SK-N-SH treated with all-trans-retinoic acid at 6 μM for 48 hours (cell line): ENCODE results near the gene KATNIP.

Experiments
- ATAC-seq: fragments of 200-7000 bp; cut with Tn5 transposase; 3 replicates; pipeline ENCODE4 v1.9.1; 2020; ENCODE audit warnings: mild to moderate bottlenecking, moderate library complexity
- ARNTL ChIP-seq: fragments of 450-650 bp; formaldehyde crosslinking; IDR thresholded peaks from 2 replicates; pipeline ENCODE4 v1.5.0; 2020; ENCODE audit warnings: low read depth, mild to moderate bottlenecking, moderate library complexity, borderline replicate concordance
- BACH2 ChIP-seq: fragments of 250-450 bp; sonication (Bioruptor Pico); IDR thresholded peaks from 2 replicates; pipeline ENCODE4 v1.9.0; 2021; ENCODE audit warnings: mild to moderate bottlenecking, borderline replicate concordance
- CREB5 ChIP-seq: fragments of 250-450 bp; sonication (Bioruptor Pico); IDR thresholded peaks from 2 replicates; pipeline ENCODE4 v1.5.1; 2020; ENCODE audit warnings: low read depth, mild to moderate bottlenecking, moderate library complexity
- CSDC2 ChIP-seq: fragments of 250-450 bp; sonication (Bioruptor Pico); IDR thresholded peaks from 2 replicates; pipeline ENCODE4 v1.5.0; 2020; ENCODE audit warnings: mild to moderate bottlenecking, moderate library complexity
- ESRRG ChIP-seq: fragments of 250-450 bp; sonication (Bioruptor Pico); IDR thresholded peaks from 2 replicates; pipeline ENCODE4 v1.6.1; 2021; ENCODE audit warnings: mild to moderate bottlenecking
- ISL1 ChIP-seq: fragments of 250-450 bp; sonication (Bioruptor Pico); IDR thresholded peaks from 2 replicates; pipeline ENCODE4 v2.1.2; 2022; ENCODE audit warnings: mild to moderate bottlenecking, moderate library complexity
- PPARA ChIP-seq: fragments of 250-450 bp; sonication (Bioruptor Pico); IDR thresholded peaks from 2 replicates; pipeline ENCODE4 v1.5.0; 2020; ENCODE audit warnings: mild to moderate bottlenecking, borderline replicate concordance
- RARB ChIP-seq: fragments of 250-450 bp; sonication (Bioruptor Pico); IDR thresholded peaks from 2 replicates; pipeline ENCODE4 v1.8.0; 2021; ENCODE audit warnings: mild to moderate bottlenecking, moderate library complexity
- SNAI2 ChIP-seq: fragments of 250-450 bp; sonication (Bioruptor Pico); IDR thresholded peaks from 2 replicates; pipeline ENCODE4 v1.5.0; 2020; ENCODE audit warnings: mild to moderate bottlenecking, moderate library complexity
- TCF4 ChIP-seq: fragments of 250-450 bp; sonication (Bioruptor Pico); IDR thresholded peaks from 2 replicates; pipeline ENCODE4 v1.8.0; 2021; ENCODE audit warnings: mild to moderate bottlenecking, moderate library complexity, borderline replicate concordance
- TOX ChIP-seq: fragments of 250-450 bp; sonication (Bioruptor Pico); IDR thresholded peaks from 2 replicates; pipeline ENCODE4 v1.8.0; 2021; ENCODE audit warnings: mild to moderate bottlenecking, moderate library complexity, borderline replicate concordance
- ZC3H10 ChIP-seq: fragments of 250-450 bp; sonication (Bioruptor Pico); IDR thresholded peaks from 2 replicates; pipeline ENCODE4 v1.5.1; 2021; ENCODE audit warnings: mild to moderate bottlenecking, moderate library complexity
- ZFP3 ChIP-seq: fragments of 250-450 bp; sonication (Bioruptor Pico); IDR thresholded peaks from 2 replicates; pipeline ENCODE4 v1.5.0; 2020; ENCODE audit warnings: mild to moderate bottlenecking, moderate library complexity
- ZFP30 ChIP-seq: fragments of 450-650 bp; formaldehyde crosslinking; IDR thresholded peaks from 2 replicates; pipeline ENCODE4 v1.5.0; 2022; ENCODE audit warnings: mild to moderate bottlenecking, moderate library complexity
- ZNF565 ChIP-seq: fragments of 450-650 bp; formaldehyde crosslinking; conservative IDR thresholded peaks from 2 replicates; pipeline ENCODE4 v1.5.0; 2020; ENCODE audit warnings: low read depth, mild to moderate bottlenecking, moderate library complexity
- ZNF70 ChIP-seq: fragments of 450-650 bp; formaldehyde crosslinking; IDR thresholded peaks from 2 replicates; pipeline ENCODE4 v1.5.0; 2020; ENCODE audit warnings: mild to moderate bottlenecking, moderate library complexity
- TF ChIP-seq, protein P1 (sequence below): fragments of 250-450 bp; sonication (Bioruptor Pico); IDR thresholded peaks from 2 replicates; pipeline ENCODE4 v1.5.1; 2021; ENCODE audit warnings: mild to moderate bottlenecking, moderate library complexity
- TF ChIP-seq, protein P2 (sequence below): fragments of 250-450 bp; sonication (Bioruptor Pico); IDR thresholded peaks from 2 replicates; pipeline ENCODE4 v1.8.0; 2021; ENCODE audit warnings: low read depth, mild to moderate bottlenecking, moderate library complexity, borderline replicate concordance
- TF ChIP-seq, protein P3 (sequence below): fragments of 250-450 bp; sonication (Bioruptor Pico); IDR thresholded peaks from 2 replicates; pipeline ENCODE4 v1.8.0; 2020; ENCODE audit warnings: mild to moderate bottlenecking, moderate library complexity, borderline replicate concordance

Gene KATNIP

DNA sequence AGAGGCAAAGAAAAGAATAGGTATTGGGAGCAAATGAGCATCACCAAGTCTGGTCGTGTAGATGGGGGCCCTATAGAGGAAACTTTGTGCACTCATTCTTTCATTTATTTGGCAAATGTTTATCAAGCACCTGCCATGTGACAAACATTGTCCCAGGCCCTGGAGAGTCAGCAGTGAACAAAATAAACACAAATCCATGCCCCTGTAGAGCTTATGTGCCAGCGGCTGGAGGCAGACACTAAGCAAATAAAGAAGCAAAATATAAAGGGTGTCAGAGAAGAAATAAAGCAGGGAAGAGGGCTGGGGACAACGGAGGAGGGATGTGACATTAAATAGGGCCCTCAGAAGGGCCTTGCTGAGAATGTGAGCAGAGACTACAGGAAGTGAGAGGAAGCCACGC, 45.5 kb downstream of the KATNIP start (continued):
- no peak for TF ChIP-seq ZFP30 (CRISPR knock-in tag)

GRCh38 chr16:27595993-27596392, 46.0 kb downstream of the KATNIP start:
- ATAC-seq = no peak
- TF ChIP-seq, protein P1, sequence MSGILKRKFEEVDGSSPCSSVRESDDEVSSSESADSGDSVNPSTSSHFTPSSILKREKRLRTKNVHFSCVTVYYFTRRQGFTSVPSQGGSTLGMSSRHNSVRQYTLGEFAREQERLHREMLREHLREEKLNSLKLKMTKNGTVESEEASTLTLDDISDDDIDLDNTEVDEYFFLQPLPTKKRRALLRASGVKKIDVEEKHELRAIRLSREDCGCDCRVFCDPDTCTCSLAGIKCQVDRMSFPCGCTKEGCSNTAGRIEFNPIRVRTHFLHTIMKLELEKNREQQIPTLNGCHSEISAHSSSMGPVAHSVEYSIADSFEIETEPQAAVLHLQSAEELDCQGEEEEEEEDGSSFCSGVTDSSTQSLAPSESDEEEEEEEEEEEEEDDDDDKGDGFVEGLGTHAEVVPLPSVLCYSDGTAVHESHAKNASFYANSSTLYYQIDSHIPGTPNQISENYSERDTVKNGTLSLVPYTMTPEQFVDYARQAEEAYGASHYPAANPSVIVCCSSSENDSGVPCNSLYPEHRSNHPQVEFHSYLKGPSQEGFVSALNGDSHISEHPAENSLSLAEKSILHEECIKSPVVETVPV (CRISPR knock-in tag) = no peak
- TF ChIP-seq ZNF70 (CRISPR knock-in tag) (no peak), CREB5 (CRISPR knock-in tag) (no peak), ZNF565 (no peak), ZFP3 (CRISPR knock-in tag) (no peak)

DNA sequence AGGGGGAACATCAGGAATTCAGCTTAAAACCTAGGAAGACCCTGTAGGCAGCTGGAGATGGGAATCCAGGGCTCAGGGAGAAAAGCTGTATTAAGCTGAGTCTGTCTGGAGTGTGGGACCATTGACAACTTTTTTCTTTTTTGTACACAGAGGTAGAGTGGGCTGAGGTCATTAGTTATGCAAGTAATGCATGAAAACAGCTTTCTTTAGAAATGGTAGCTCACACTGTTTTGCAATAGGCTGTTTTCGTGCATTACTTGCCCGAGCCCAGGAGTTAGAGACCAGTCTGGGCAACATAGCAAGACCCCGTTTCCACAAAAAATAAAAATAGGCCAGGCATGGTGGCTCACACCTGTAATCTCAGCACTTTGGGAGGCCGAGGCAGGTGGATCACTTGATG, 46.5 kb downstream of the KATNIP start:
- no peak for ATAC-seq
- TF ChIP-seq TCF4 (CRISPR knock-in tag) (no peak), ISL1 (CRISPR knock-in tag) (no peak), PPARA (no peak), TOX (CRISPR knock-in tag) (no peak), ZFP30 (CRISPR knock-in tag) (no peak), ESRRG (CRISPR knock-in tag) (no peak), ZC3H10 (no peak)

DNA sequence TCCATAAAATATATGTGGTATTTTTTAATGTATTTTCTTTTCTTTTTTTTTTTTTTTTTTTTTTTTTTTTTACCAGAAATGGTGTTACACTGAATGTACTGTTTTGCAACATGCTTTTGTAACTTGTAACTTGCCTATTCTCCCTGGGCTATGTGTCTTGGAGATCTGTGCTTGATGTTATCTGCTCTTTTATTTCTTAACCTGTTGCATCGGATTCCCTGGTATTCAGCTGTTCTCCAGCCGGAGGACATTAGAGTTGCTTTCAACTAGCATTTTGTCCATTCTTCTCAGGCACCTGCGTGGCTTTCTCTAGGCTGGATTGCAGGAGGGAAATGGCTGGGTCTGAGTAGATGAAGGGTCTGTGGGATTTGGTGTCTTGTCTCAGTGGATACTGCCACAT, 47.4 kb downstream of the KATNIP start:
- TF ChIP-seq, protein P1 (CRISPR knock-in tag) = no peak
- no peak for TF ChIP-seq RARB (CRISPR knock-in tag)
- no peak for TF ChIP-seq CREB5 (CRISPR knock-in tag)
- TF ChIP-seq, protein P2, sequence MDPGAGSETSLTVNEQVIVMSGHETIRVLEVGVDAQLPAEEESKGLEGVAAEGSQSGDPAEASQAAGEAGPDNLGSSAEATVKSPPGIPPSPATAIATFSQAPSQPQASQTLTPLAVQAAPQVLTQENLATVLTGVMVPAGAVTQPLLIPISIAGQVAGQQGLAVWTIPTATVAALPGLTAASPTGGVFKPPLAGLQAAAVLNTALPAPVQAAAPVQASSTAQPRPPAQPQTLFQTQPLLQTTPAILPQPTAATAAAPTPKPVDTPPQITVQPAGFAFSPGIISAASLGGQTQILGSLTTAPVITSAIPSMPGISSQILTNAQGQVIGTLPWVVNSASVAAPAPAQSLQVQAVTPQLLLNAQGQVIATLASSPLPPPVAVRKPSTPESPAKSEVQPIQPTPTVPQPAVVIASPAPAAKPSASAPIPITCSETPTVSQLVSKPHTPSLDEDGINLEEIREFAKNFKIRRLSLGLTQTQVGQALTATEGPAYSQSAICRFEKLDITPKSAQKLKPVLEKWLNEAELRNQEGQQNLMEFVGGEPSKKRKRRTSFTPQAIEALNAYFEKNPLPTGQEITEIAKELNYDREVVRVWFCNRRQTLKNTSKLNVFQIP (CRISPR knock-in tag) = no peak
- TF ChIP-seq TOX (CRISPR knock-in tag) = no peak
- TF ChIP-seq BACH2 (CRISPR knock-in tag) = no peak
- TF ChIP-seq ESRRG (CRISPR knock-in tag) = no peak
- TF ChIP-seq PPARA = no peak
- no peak for TF ChIP-seq CSDC2
- TF ChIP-seq ZC3H10 = no peak
- TF ChIP-seq SNAI2 (CRISPR knock-in tag) = no peak
- TF ChIP-seq ARNTL (CRISPR knock-in tag) = no peak
- no peak for ATAC-seq

DNA sequence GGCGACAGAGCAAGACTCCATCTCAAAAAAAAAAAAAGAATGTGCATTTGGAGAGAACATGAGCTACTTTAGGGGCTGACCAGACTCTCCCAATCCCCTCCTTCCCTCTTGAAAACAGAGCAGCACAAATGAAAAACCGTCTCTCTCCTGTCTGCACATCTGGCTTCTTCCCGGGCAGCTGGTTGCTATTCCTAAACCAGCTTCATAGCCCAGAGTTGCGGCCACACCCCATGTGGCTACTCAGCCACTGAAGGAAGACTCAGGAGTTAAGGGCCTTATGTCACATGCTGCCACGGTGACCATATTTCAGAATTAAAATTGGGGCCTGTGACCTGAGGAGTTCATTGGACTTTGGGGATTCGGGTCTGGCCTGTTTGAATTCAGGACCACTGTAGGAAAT, 48.3 kb downstream of the KATNIP start:
- ATAC-seq = no peak
- TF ChIP-seq TOX (CRISPR knock-in tag) = no peak

DNA sequence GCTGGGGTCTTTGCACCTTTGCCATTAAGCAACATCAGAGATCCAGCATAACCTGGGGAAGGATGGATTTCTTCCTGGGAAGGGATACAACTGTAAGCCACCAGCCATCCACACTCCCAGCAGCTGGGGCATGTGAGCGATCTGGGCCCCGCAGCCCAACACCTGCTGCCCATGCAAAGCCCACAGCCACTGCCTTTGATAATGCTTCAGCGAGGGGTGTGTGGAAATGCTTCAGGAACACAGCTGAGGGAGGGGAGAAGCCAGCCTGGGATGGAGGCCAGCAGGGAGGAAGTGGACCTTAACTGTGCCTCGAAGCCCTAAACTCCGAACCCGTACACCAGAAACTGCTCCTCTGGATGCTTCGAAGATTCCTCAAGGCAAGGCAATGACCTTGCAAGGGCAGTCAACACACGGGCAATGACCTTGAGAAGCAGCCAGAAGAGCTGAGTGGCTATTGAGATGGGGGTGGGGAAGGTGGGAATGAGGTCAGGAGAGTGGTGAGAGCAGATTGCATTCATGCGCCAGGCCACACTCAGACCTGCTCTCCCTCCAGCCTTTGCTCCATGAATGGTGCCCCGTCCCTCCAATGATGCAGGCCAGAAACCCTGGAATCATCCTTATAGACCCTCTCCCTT, 49.1 kb downstream of the KATNIP start:
- no peak for ATAC-seq
- TF ChIP-seq PPARA (no peak), ESRRG (CRISPR knock-in tag) (no peak), SNAI2 (CRISPR knock-in tag) (no peak), TOX (CRISPR knock-in tag) (no peak), ISL1 (CRISPR knock-in tag) (no peak)
- TF ChIP-seq, protein P2 (CRISPR knock-in tag) = no peak
- TF ChIP-seq, protein P1 (CRISPR knock-in tag) = no peak
- TF ChIP-seq, protein P3, sequence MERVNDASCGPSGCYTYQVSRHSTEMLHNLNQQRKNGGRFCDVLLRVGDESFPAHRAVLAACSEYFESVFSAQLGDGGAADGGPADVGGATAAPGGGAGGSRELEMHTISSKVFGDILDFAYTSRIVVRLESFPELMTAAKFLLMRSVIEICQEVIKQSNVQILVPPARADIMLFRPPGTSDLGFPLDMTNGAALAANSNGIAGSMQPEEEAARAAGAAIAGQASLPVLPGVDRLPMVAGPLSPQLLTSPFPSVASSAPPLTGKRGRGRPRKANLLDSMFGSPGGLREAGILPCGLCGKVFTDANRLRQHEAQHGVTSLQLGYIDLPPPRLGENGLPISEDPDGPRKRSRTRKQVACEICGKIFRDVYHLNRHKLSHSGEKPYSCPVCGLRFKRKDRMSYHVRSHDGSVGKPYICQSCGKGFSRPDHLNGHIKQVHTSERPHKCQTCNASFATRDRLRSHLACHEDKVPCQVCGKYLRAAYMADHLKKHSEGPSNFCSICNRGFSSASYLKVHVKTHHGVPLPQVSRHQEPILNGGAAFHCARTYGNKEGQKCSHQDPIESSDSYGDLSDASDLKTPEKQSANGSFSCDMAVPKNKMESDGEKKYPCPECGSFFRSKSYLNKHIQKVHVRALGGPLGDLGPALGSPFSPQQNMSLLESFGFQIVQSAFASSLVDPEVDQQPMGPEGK (CRISPR knock-in tag) = no peak
